AG09309 (cell line): ENCODE measurements around the gene OTUD1.
"Not testable (repeated sequence)": the region's sequence is repeated elsewhere in the genome, so short reads cannot be mapped to it uniquely, and the experiment has no call there.

ENCODE experiments used
- DNase-seq: peaks from one replicate; pipeline ENCODE4 v3.0.0-alpha.2; 2010; ENCODE audit warnings: low read depth
- H3K4me3 ChIP-seq: 2 replicates; pipeline ENCODE4 v1.5.1; 2011; ENCODE audit warnings: mild to moderate bottlenecking, low read depth, low read length, moderate library complexity; ENCODE audit not compliant: control insufficient read depth
- CTCF ChIP-seq: IDR thresholded peaks from 2 replicates; pipeline ENCODE4 v1.5.1; 2011; ENCODE audit warnings: mild to moderate bottlenecking, low read depth, low read length, inconsistent platforms; ENCODE audit not compliant: insufficient read depth, control insufficient read depth; ENCODE audit errors: missing control alignments

The OTUD1 gene, protein sequence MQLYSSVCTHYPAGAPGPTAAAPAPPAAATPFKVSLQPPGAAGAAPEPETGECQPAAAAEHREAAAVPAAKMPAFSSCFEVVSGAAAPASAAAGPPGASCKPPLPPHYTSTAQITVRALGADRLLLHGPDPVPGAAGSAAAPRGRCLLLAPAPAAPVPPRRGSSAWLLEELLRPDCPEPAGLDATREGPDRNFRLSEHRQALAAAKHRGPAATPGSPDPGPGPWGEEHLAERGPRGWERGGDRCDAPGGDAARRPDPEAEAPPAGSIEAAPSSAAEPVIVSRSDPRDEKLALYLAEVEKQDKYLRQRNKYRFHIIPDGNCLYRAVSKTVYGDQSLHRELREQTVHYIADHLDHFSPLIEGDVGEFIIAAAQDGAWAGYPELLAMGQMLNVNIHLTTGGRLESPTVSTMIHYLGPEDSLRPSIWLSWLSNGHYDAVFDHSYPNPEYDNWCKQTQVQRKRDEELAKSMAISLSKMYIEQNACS

DNA sequence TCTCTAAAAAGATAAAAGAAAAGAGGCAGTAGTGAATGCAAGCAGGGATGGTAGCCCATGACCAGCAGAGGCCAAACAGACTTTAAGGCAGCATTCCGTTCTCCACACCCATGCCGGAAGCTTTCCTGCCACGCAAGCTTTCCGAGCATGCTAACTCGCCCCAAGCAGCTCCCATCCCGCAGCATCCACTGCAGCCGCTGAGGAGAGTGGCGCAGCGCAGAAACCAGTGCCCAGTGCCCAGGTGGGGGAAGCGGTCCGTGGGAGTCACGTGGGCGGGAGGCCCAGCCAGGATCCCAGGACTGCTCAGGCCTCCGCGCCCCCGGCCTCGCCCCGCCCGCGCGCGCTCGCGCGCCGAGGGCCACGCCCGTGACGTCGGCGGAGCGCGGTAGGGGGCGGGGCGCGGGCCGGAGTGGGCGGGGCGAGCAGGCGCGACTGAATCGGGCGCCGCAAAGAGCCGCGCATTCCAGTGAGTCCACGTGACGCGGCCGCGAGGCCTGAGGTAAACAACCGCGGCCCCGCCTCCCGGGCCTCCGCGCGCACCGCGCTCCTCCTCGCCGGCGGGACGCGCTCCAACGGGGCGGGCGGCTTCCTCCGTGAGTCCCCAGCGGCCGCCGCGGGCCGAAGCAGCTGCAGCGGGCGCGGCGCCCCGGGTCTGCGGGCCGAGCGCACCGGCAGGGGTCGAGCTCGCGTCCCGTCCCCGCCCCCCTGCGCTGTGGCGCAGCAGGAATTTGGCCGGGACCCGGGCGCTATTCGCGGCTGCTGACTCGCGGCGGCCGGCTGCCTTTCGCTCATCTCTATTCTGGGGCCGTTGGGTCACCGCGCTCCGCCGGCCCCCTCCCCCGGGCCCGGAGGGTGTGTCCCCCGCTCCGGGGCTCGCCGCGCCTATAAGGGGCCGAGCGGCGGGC lies at the start of gene OTUD1:
TSS of gene OTUD1 (plus strand) at position 529 of the 905 bp plus-strand sequence. CDS start 383 bp downstream, outside the sequence.
- peak within 1 kb of the TSS; percentile 60 for H3K4me3 ChIP-seq
- DNase-seq: peak; percentile 66
- TF ChIP-seq CTCF: no peak

GRCh38 chr10:23390408-23390807 lies 48.5 kb upstream of the OTUD1 start:
- not testable (repeated sequence) for DNase-seq, H3K4me3 ChIP-seq

- no peak for TF ChIP-seq CTCF
These were observed 48.1 kb upstream of the OTUD1 start for GRCh38 chr10:23390809-23391208.

DNA sequence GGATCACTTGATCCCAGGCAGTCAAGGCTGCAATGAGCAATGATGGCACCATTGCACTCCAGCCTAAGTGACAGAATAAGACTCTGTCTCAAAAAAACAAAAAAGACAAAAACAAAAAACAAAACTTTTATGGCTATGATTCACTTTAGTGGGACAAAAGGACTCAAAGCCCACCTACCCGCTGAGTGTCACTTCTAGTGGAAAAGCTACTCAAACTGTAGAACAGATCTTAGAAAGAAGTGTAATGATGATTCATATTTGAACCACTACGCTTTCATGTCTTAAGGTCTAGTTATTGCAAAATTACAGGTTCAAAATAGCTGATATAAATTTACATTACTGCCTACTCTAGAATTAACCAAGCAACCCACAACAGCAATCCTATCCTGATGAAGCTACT lies 47.1 kb upstream of the OTUD1 start:
- no peak for DNase-seq
- TF ChIP-seq CTCF: no peak
- H3K4me3 ChIP-seq: no peak overlapping the region

More at GRCh38 chr10:23390809-23391208, 48.1 kb upstream of the OTUD1 start:
- DNase-seq: no peak
- H3K4me3 ChIP-seq: no peak overlapping the region

DNA sequence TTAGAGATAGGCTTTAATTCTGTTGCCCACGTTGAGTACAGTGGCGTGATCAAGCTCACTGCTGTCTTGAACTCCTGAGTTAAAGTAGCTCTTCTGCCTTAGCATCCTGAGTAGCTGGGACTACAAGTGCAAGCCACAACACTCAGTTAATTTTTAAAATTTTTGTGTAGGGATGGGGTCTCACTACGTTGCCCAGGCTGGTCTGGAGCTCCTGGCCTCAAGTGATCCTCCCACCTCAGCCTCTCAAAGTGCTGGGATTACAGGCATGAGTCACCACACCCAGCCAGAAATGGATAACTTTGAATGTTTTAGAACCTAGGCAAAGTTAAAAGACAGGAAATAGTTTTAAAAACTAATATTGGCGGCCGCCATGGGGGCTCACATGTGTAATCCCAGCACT lies 43.9 kb upstream of the OTUD1 start:
- TF ChIP-seq CTCF: no peak
- no peak for DNase-seq
- no peak overlapping the region for H3K4me3 ChIP-seq

DNA sequence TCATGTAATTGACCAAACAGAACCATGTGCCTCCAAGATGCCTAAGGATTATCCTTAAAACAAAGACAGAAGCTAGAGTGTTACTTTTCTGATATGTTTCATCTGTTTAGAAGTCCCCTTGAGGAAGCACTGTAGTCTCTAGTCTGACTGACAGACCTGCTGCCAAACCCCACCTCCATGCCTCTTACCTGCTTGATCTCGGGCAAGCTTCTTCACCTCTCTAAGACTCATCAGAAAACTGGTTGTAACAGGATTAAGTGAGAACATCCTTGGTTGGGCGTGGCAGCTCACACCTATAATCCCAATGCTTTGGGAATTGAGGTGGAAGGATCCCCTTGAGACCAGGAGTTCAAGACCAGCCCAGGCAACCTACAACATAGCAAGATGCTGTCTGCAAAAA lies 42.2 kb upstream of the OTUD1 start:
- no peak for TF ChIP-seq CTCF
- no peak for DNase-seq
- no peak overlapping the region for H3K4me3 ChIP-seq

GRCh38 chr10:23399701-23400144 lies 39.2 kb upstream of the OTUD1 start:
- no peak overlapping the region for H3K4me3 ChIP-seq
- peak; percentile 57 for DNase-seq
- TF ChIP-seq CTCF: no peak
